RWPE2 (cell line): ENCODE measurements around the gene IZUMO1R.

Source experiments
- ATAC-seq: fragments of 200-7000 bp; cut with Tn5 transposase; 3 replicates; pipeline ENCODE4 v1.9.1; 2021; ENCODE audit warnings: low read depth
- DNase-seq: peaks from one replicate; pipeline ENCODE4 v3.0.0-alpha.2; 2020; ENCODE audit warnings: low spot score
- H3K27ac ChIP-seq: fragments of 450-650 bp; 2 replicates; pipeline ENCODE4 v1.5.1; 2017; ENCODE audit warnings: mild to moderate bottlenecking; ENCODE audit not compliant: poor library complexity, severe bottlenecking
- H3K27me3 ChIP-seq: fragments of 250-450 bp; sonication (Bioruptor Pico); 2 replicates; pipeline ENCODE4 v1.5.1; 2021; ENCODE audit warnings: mild to moderate bottlenecking, moderate library complexity; ENCODE audit not compliant: insufficient read depth, poor library complexity, severe bottlenecking
- H3K36me3 ChIP-seq: fragments of 250-450 bp; sonication (Bioruptor Pico); 2 replicates; pipeline ENCODE4 v1.5.1; 2020; ENCODE audit warnings: low read depth, mild to moderate bottlenecking, moderate library complexity
- H3K4me1 ChIP-seq: fragments of 250-450 bp; sonication (Bioruptor Pico); 2 replicates; pipeline ENCODE4 v1.5.1; 2021; ENCODE audit warnings: mild to moderate bottlenecking, moderate library complexity; ENCODE audit not compliant: insufficient read depth, poor library complexity, severe bottlenecking
- H3K4me3 ChIP-seq: fragments of 250-450 bp; sonication (Bioruptor Pico); 2 replicates; pipeline ENCODE4 v1.5.1; 2021; ENCODE audit warnings: mild to moderate bottlenecking, moderate library complexity; ENCODE audit not compliant: severe bottlenecking
- H3K9me3 ChIP-seq: fragments of 250-450 bp; sonication (Bioruptor Pico); 2 replicates; pipeline ENCODE4 v1.5.1; 2021; ENCODE audit warnings: mild to moderate bottlenecking, moderate library complexity; ENCODE audit not compliant: severe bottlenecking
- TF ChIP-seq, protein P1 (sequence below): fragments of 450-650 bp; IDR thresholded peaks from one replicate; pipeline ENCODE4 v1.5.1; 2017; ENCODE audit warnings: mild to moderate bottlenecking, moderate library complexity; ENCODE audit not compliant: poor library complexity, severe bottlenecking

The IZUMO1R gene

DNA sequence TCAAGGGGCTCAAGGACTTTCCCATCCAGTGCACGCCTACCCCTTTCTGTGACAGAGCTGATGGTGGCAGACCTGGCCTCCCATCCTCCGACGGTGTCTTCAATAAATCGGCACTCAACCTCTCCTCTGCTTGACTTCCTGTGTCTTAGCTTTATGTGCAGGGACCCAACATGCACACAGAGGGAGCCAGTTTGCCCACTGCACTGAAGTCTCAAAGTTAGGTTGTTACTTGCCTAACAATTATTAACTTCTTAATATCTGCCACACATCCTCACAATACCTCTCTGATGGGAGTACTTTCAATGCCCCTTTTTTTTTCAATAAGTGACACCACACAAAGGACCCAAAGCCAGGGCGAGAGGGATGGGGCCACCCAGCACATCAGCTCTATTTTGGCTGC lies 3.6 kb downstream of the IZUMO1R start:
- DNase-seq, result no peak
- Histone ChIP-seq H3K36me3 (no peaks in the 10 kb centered on the region), H3K9me3 (no peaks in the 10 kb centered on the region), H3K27ac (no peak overlapping the region), H3K27me3 (no peaks in the 10 kb centered on the region), H3K4me1 (no peaks in the 10 kb centered on the region), H3K4me3 (no peak overlapping the region)
- TF ChIP-seq, protein P1, sequence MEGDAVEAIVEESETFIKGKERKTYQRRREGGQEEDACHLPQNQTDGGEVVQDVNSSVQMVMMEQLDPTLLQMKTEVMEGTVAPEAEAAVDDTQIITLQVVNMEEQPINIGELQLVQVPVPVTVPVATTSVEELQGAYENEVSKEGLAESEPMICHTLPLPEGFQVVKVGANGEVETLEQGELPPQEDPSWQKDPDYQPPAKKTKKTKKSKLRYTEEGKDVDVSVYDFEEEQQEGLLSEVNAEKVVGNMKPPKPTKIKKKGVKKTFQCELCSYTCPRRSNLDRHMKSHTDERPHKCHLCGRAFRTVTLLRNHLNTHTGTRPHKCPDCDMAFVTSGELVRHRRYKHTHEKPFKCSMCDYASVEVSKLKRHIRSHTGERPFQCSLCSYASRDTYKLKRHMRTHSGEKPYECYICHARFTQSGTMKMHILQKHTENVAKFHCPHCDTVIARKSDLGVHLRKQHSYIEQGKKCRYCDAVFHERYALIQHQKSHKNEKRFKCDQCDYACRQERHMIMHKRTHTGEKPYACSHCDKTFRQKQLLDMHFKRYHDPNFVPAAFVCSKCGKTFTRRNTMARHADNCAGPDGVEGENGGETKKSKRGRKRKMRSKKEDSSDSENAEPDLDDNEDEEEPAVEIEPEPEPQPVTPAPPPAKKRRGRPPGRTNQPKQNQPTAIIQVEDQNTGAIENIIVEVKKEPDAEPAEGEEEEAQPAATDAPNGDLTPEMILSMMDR, result no peak
- ATAC-seq, result no peak

DNA sequence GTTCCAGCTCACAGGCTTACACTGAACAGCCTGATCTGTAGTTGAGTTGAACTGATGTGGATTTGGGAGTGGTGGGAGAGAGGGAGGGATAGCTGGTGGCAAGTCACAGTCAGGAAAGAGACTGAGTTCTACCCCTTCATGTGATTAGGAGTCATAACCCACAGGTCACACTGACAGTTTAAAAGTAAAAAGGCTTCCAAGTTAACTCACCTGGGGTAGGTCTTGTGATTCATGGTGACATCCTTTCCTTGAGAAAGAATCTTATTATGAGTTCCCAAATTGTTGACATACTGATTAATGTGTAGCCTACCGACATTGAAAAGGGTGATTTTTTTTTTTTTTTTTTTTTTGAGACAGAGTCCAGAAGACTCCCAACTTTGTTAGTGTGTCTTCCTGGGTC lies 5.4 kb downstream of the IZUMO1R start:
- no peak overlapping the region for H3K4me3 ChIP-seq
- DNase-seq, result no peak
- H3K27ac ChIP-seq, result no peak overlapping the region
- TF ChIP-seq, protein P1, result no peak
- H3K27me3 ChIP-seq, result no peaks in the 10 kb centered on the region
- ATAC-seq, result no peak
- no peaks in the 10 kb centered on the region for H3K4me1 ChIP-seq
- H3K36me3 ChIP-seq, result no peaks in the 10 kb centered on the region
- no peaks in the 10 kb centered on the region for H3K9me3 ChIP-seq

DNA sequence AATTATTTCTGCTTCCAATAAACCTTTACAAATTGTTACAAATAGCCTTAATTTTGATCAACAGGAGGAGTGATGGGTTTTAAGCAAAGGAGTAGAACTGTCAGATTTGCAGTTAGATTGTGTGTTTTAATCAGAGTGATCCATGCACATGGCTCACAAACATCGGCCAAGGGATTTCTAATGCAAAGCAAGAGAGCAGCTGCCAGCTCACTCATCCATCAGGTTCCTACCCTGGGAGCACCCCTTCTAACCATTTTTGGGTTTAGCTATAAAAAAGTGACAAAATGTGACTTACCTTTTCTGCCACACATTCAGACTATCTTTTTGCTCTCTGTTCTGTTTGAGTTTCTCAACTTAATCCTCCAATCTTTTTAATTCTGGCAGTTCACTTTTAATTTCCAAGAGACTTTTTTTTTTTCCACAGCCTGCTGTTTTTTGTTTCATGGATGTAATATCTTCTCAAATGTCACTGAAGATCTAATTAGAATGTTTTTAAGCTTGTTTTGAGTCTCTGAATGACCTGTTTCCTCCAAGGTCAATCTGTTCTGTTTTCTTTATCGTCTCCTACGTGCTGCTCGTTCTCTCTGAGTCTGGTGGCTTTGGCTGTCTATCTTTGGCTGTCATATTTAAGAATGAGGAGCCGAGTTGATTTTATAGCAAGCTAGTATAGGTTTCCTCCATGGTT lies 6.0 kb downstream of the IZUMO1R start:
- no peaks in the 10 kb centered on the region for H3K4me1 ChIP-seq
- no peak for ATAC-seq
- TF ChIP-seq, protein P1, result no peak
- H3K27me3 ChIP-seq, result no peaks in the 10 kb centered on the region
- no peaks in the 10 kb centered on the region for H3K9me3 ChIP-seq
- no peaks in the 10 kb centered on the region for H3K36me3 ChIP-seq
- no peak overlapping the region for H3K4me3 ChIP-seq
- DNase-seq, result no peak
- no peak overlapping the region for H3K27ac ChIP-seq

DNA sequence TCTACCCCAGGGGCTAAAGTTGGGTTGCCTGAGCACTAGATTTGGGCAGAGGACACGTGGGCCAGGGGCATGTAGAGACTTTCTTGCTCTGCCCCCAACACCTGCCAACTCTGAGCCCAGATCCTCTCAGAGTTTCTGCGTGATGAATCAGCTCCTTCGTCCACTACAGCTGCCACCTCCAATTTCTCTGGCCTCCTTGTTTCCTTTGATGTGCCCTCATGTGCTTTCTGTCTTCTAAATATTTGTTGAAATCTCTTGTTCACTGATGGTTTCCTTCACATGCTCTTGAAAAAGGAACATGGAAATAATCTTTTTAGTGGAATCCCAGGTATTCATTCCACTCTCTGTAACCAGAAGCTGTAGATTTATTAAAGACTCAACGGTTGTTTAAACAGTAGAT lies 8.0 kb downstream of the IZUMO1R start:
- H3K9me3 ChIP-seq, result no peaks in the 10 kb centered on the region
- no peaks in the 10 kb centered on the region for H3K4me1 ChIP-seq
- TF ChIP-seq, protein P1, result no peak
- no peaks in the 10 kb centered on the region for H3K36me3 ChIP-seq
- DNase-seq (no peak), ATAC-seq (no peak)
- H3K4me3 ChIP-seq, result no peak overlapping the region
- no peak overlapping the region for H3K27ac ChIP-seq
- H3K27me3 ChIP-seq, result no peaks in the 10 kb centered on the region

DNA sequence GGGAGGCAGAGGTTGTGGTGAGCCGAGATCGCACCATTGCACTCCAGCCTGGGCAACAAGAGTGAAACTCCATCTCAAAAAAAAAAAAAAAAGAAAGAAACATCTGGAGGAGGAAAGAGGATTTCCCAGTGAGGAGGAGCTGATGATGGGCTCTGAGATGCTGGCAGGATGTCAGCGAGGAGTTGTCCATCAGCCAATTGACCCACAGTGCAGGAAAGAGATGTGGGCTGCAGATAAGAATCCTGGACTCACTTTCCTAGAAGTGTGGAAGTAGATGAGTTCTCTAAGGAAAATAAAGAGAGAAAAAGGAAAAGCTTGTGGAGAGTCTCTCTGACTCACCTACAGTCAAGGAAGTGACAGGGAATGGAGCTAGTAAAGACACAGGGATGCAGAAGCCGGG lies 9.7 kb downstream of the IZUMO1R start:
- Histone ChIP-seq H3K27me3 (no peaks in the 10 kb centered on the region), H3K4me1 (no peaks in the 10 kb centered on the region), H3K27ac (no peak overlapping the region), H3K4me3 (no peak overlapping the region), H3K9me3 (no peaks in the 10 kb centered on the region), H3K36me3 (no peaks in the 10 kb centered on the region)
- DNase-seq, result no peak
- ATAC-seq, result no peak
- TF ChIP-seq, protein P1, result no peak
